HG03460 (cell line): Measurements from ENCODE around the gene SLC22A14.
"Not testable (repeated sequence)": the region's sequence is repeated elsewhere in the genome, so short reads cannot be mapped to it uniquely, and the experiment has no call there.

ENCODE experiments used
- ATAC-seq: cut with Tn5 transposase; IDR thresholded peaks from one replicate; pipeline ENCODE4 v1.9.1; 2021; ENCODE audit not compliant: unreplicated experiment

Gene SLC22A14

GRCh38 chr3:38313263-38313662, 31.2 kb downstream of the SLC22A14 start:
- no peak for ATAC-seq

- ATAC-seq: no peak
Observed at GRCh38 chr3:38313695-38314094, 31.6 kb downstream of the SLC22A14 start.

GRCh38 chr3:38314112-38314763, 32.1 kb downstream of the SLC22A14 start:
- ATAC-seq: no peak

GRCh38 chr3:38314764-38315487, 32.8 kb downstream of the SLC22A14 start:
- no peak for ATAC-seq

GRCh38 chr3:38315488-38316230, 33.6 kb downstream of the SLC22A14 start:
- ATAC-seq: no peak

GRCh38 chr3:38316356-38317191, 34.5 kb downstream of the SLC22A14 start:
- no peak for ATAC-seq

GRCh38 chr3:38317192-38317759, 35.2 kb downstream of the SLC22A14 start:
- ATAC-seq: no peak

GRCh38 chr3:38318766-38319671, 36.9 kb downstream of the SLC22A14 start:
- ATAC-seq: no peak

GRCh38 chr3:38320638-38321037, 38.5 kb downstream of the SLC22A14 start:
- not testable (repeated sequence) for ATAC-seq

GRCh38 chr3:38323060-38323459, 41.0 kb downstream of the SLC22A14 start:
- ATAC-seq: no peak

GRCh38 chr3:38325256-38325655, 43.2 kb downstream of the SLC22A14 start:
- no peak for ATAC-seq

GRCh38 chr3:38327335-38328009, 45.4 kb downstream of the SLC22A14 start:
- no peak for ATAC-seq

- no peak for ATAC-seq
Observed at GRCh38 chr3:38331257-38332022, 49.3 kb downstream of the SLC22A14 start.

GRCh38 chr3:38332201-38332600, 50.1 kb downstream of the SLC22A14 start:
- no peak for ATAC-seq

- no peak for ATAC-seq
Observed at GRCh38 chr3:38334142-38335055, 52.3 kb downstream of the SLC22A14 start.

GRCh38 chr3:38335263-38335662, 53.2 kb downstream of the SLC22A14 start:
- ATAC-seq: no peak

GRCh38 chr3:38337703-38338102, 55.6 kb downstream of the SLC22A14 start:
- no peak for ATAC-seq
